Mesenchymal stem cell (in vitro differentiated cells and primary cell): ENCODE measurements around the gene SLC24A4.

Source experiments
- DNase-seq: peaks from one replicate; pipeline ENCODE4 v3.0.0-alpha.2; 2013
- H2AFZ ChIP-seq: one replicate; pipeline ENCODE4 v1.6.1; 2013; ENCODE audit warnings: low read depth, mild to moderate bottlenecking, control low read depth, inconsistent platforms, low read length, moderate library complexity
- H2AK5ac ChIP-seq: 2 replicates; pipeline ENCODE4 v1.6.1; 2013; ENCODE audit warnings: low read length, moderate library complexity, mild to moderate bottlenecking, inconsistent platforms; ENCODE audit not compliant: severe bottlenecking
- H2BK120ac ChIP-seq: one replicate; pipeline ENCODE4 v1.6.1; 2013; ENCODE audit warnings: low read depth, mild to moderate bottlenecking, inconsistent platforms, low read length, moderate library complexity
- H2BK12ac ChIP-seq, 2 experiments: one replicate each; pipeline ENCODE4 v1.6.1; 2013; ENCODE audit warnings: inconsistent platforms in 2 of 2, low read length in 2 of 2, mild to moderate bottlenecking in 2 of 2, moderate library complexity in 2 of 2, control low read depth in 1 of 2
- H2BK15ac ChIP-seq: one replicate; pipeline ENCODE4 v1.6.1; 2013; ENCODE audit warnings: mild to moderate bottlenecking, low read depth, inconsistent platforms; ENCODE audit not compliant: poor library complexity, severe bottlenecking
- H2BK5ac ChIP-seq: 2 replicates; pipeline ENCODE4 v1.6.1; 2013; ENCODE audit warnings: low read depth, mild to moderate bottlenecking, low read length, control low read depth, inconsistent platforms; ENCODE audit not compliant: poor library complexity, severe bottlenecking
- H3K14ac ChIP-seq, 2 experiments: one replicate each; pipeline ENCODE4 v1.6.1; 2013; ENCODE audit warnings: inconsistent platforms in 2 of 2, low read length in 2 of 2, control low read depth in 1 of 2, mild to moderate bottlenecking in 1 of 2, moderate library complexity in 1 of 2
- H3K18ac ChIP-seq, 2 experiments: one replicate each; pipeline ENCODE4 v1.6.1; 2013; ENCODE audit warnings: inconsistent platforms in 2 of 2, low read length in 2 of 2, control low read depth in 1 of 2, low read depth in 1 of 2, mild to moderate bottlenecking in 1 of 2
- H3K23ac ChIP-seq, 2 experiments: one replicate each; pipeline ENCODE4 v1.6.1; 2013; ENCODE audit warnings: inconsistent platforms in 2 of 2, low read length in 2 of 2, mild to moderate bottlenecking in 2 of 2, moderate library complexity in 2 of 2, control low read depth in 1 of 2
- H3K27ac ChIP-seq: 2 replicates; pipeline ENCODE4 v1.5.1; 2013; ENCODE audit warnings: mild to moderate bottlenecking, moderate library complexity, low read length, control low read depth, inconsistent platforms; ENCODE audit not compliant: poor library complexity, severe bottlenecking
- H3K27me3 ChIP-seq, 2 experiments: 2 replicates each; pipeline versions ENCODE4 v1.6.1 to v1.7.0; 2013; ENCODE audit warnings: low read length in 2 of 2, mild to moderate bottlenecking in 2 of 2, moderate library complexity in 2 of 2, control low read depth in 1 of 2, inconsistent platforms in 1 of 2; ENCODE audit not compliant: control insufficient read depth in 1 of 2, insufficient read depth in 1 of 2
- H3K36me3 ChIP-seq, 2 experiments: 2 replicates each; pipeline versions ENCODE4 v1.6.1 to v1.7.0; 2013; ENCODE audit warnings: low read length in 2 of 2, control low read depth in 1 of 2, inconsistent platforms in 1 of 2, low read depth in 1 of 2, mild to moderate bottlenecking in 1 of 2; ENCODE audit not compliant: insufficient read depth in 2 of 2, control insufficient read depth in 1 of 2
- H3K4ac ChIP-seq, 2 experiments: one replicate each; pipeline ENCODE4 v1.6.1; 2013; ENCODE audit warnings: inconsistent platforms in 2 of 2, low read length in 2 of 2, mild to moderate bottlenecking in 2 of 2, moderate library complexity in 2 of 2, control low read depth in 1 of 2, low read depth in 1 of 2
- H3K4me1 ChIP-seq: 2 replicates; pipeline ENCODE4 v1.6.1; 2013; ENCODE audit warnings: low read depth, low read length, control low read depth; ENCODE audit not compliant: control insufficient read depth, insufficient read depth
- H3K4me2 ChIP-seq: 2 replicates; pipeline ENCODE4 v1.6.1; 2013; ENCODE audit warnings: low read length, mild to moderate bottlenecking, inconsistent platforms; ENCODE audit not compliant: poor library complexity, severe bottlenecking
- H3K4me3 ChIP-seq, 2 experiments: 2 replicates each; pipeline versions ENCODE4 v1.5.1 to v1.7.0; 2013; ENCODE audit warnings: low read length in 2 of 2, mild to moderate bottlenecking in 2 of 2, control low read depth in 1 of 2, low read depth in 1 of 2; ENCODE audit not compliant: insufficient read depth in 1 of 2
- H3K79me1 ChIP-seq: replicated peaks from 2 replicates; pipeline ENCODE4 v1.6.1; 2013; ENCODE audit warnings: mild to moderate bottlenecking, control low read depth, low read length, inconsistent platforms; ENCODE audit not compliant: poor library complexity, severe bottlenecking
- H3K9ac ChIP-seq: 2 replicates; pipeline ENCODE4 v1.7.0; 2013; ENCODE audit warnings: mild to moderate bottlenecking, low read length, moderate library complexity
- H3K9me3 ChIP-seq: 2 replicates; pipeline ENCODE4 v1.7.0; 2013; ENCODE audit warnings: mild to moderate bottlenecking, low read length; ENCODE audit not compliant: control insufficient read depth
- H4K8ac ChIP-seq: one replicate; pipeline ENCODE4 v1.6.1; 2013; ENCODE audit warnings: inconsistent platforms, mild to moderate bottlenecking, low read length, moderate library complexity
- H4K91ac ChIP-seq: one replicate; pipeline ENCODE4 v1.6.1; 2013; ENCODE audit warnings: mild to moderate bottlenecking, low read length, inconsistent platforms
- WGBS: methylation state at CpG from one replicate; pipeline ENCODE4 v1.1.7; 2013; ENCODE audit warnings: mixed read lengths; 5-methylcytosine and 5-hydroxymethylcytosine counted together

The SLC24A4 gene

GRCh38 chr14:92459950-92460421, 137.0 kb downstream of the SLC24A4 start:
- H3K79me1 ChIP-seq, result no peaks in the 10 kb centered on the region
- H2BK15ac ChIP-seq, result no peak overlapping the region
- H2BK120ac ChIP-seq, result no peak overlapping the region
- no peaks in the 10 kb centered on the region for H3K9me3 ChIP-seq
- H2BK12ac ChIP-seq, result peak overlapping the region in 1 of 2 experiments; percentile 67
- no peaks in the 10 kb centered on the region for H3K27me3 ChIP-seq
- H2AFZ ChIP-seq, result no peak overlapping the region
- 88% methylated on average over 11 of the region's 12 CpGs for WGBS
- H2AK5ac ChIP-seq, result no peak overlapping the region
- peak overlapping the region; percentile 46 for H4K91ac ChIP-seq
- DNase-seq, result no peak
- no peak overlapping the region for H3K4me3 ChIP-seq
- H4K8ac ChIP-seq, result peak overlapping the region; percentile 13
- H3K23ac ChIP-seq, result no peak overlapping the region
- H3K4ac ChIP-seq, result no peak overlapping the region
- H3K36me3 ChIP-seq, result no peaks in the 10 kb centered on the region
- H3K4me1 ChIP-seq, result peaks cover 6% of the 10 kb centered on the region
- H2BK5ac ChIP-seq, result no peak overlapping the region
- no peak overlapping the region for H3K14ac ChIP-seq
- no peak overlapping the region for H3K9ac ChIP-seq
- no peak overlapping the region for H3K18ac ChIP-seq
- no peak overlapping the region for H3K27ac ChIP-seq
- H3K4me2 ChIP-seq, result no peak overlapping the region

- no peak overlapping the region for H2AK5ac ChIP-seq
- H3K4me2 ChIP-seq, result no peak overlapping the region
- H3K27me3 ChIP-seq, result no peaks in the 10 kb centered on the region
- H3K4me3 ChIP-seq, result no peak overlapping the region
- H3K4ac ChIP-seq, result peak overlapping the region in 1 of 2 experiments; percentile 41
- peak overlapping the region; percentile 50 for H2BK120ac ChIP-seq
- peak overlapping the region; percentile 24 to 67 for H2BK12ac ChIP-seq
- H2AFZ ChIP-seq, result no peak overlapping the region
- H3K14ac ChIP-seq, result no peak overlapping the region
- H4K91ac ChIP-seq, result peak overlapping the region; percentile 54
- no peaks in the 10 kb centered on the region for H3K36me3 ChIP-seq
- H2BK5ac ChIP-seq, result no peak overlapping the region
- no peak overlapping the region for H3K9ac ChIP-seq
- H3K27ac ChIP-seq, result no peak overlapping the region
- H3K9me3 ChIP-seq, result no peaks in the 10 kb centered on the region
- no peaks in the 10 kb centered on the region for H3K79me1 ChIP-seq
- peak overlapping the region; percentile 16 to 41 for H3K18ac ChIP-seq
- H4K8ac ChIP-seq, result peak overlapping the region; percentile 52
- DNase-seq, result no peak
- WGBS, result 94% methylated on average over 4 of the region's 6 CpGs
- H2BK15ac ChIP-seq, result peak overlapping the region; percentile 26
- peaks cover 6% of the 10 kb centered on the region for H3K4me1 ChIP-seq
- no peak overlapping the region for H3K23ac ChIP-seq
Observed at GRCh38 chr14:92460541-92460915, 137.6 kb downstream of the SLC24A4 start.

GRCh38 chr14:92460916-92461579, 138.1 kb downstream of the SLC24A4 start:
- Histone ChIP-seq H3K4me3 (no peak overlapping the region), H3K14ac (no peak overlapping the region), H4K91ac (peak overlapping the region; percentile 54), H3K4me2 (no peak overlapping the region), H2BK120ac (peak overlapping the region; percentile 50), H2AFZ (no peak overlapping the region), H3K23ac (no peak overlapping the region), H3K27ac (no peak overlapping the region), H2AK5ac (no peak overlapping the region), H4K8ac (peak overlapping the region; percentile 52), H3K36me3 (no peaks in the 10 kb centered on the region), H3K9ac (peak overlapping the region; percentile 68), H3K4me1 (peaks cover 6% of the 10 kb centered on the region), H3K4ac (no peak overlapping the region), H2BK12ac (peak overlapping the region; percentile 29 to 67), H2BK15ac (peak overlapping the region; percentile 26), H3K27me3 (no peaks in the 10 kb centered on the region), H2BK5ac (no peak overlapping the region), H3K9me3 (no peaks in the 10 kb centered on the region), H3K79me1 (no peaks in the 10 kb centered on the region), H3K18ac (peak overlapping the region; percentile 29 to 41)
- peak; percentile 76 for DNase-seq
- 52% methylated on average over 18 of the region's 19 CpGs for WGBS

- Histone ChIP-seq H3K79me1 (no peaks in the 10 kb centered on the region), H3K14ac (no peak overlapping the region), H2AFZ (no peak overlapping the region), H3K4me2 (no peak overlapping the region), H2BK15ac (peak overlapping the region; percentile 20), H3K27me3 (no peaks in the 10 kb centered on the region), H3K4me1 (peaks cover 6% of the 10 kb centered on the region), H3K4me3 (no peak overlapping the region), H3K9me3 (peaks cover 4% of the 10 kb centered on the region), H3K18ac (peak overlapping the region in 1 of 2 experiments; percentile 22), H3K23ac (no peak overlapping the region), H2AK5ac (no peak overlapping the region), H3K9ac (no peak overlapping the region), H4K91ac (no peak overlapping the region), H2BK120ac (no peak overlapping the region), H3K36me3 (no peaks in the 10 kb centered on the region), H3K27ac (no peak overlapping the region), H2BK12ac (peak overlapping the region in 1 of 2 experiments; percentile 25), H3K4ac (no peak overlapping the region), H2BK5ac (no peak overlapping the region), H4K8ac (no peak overlapping the region)
- 94% methylated on average over 5 of the region's 7 CpGs for WGBS
- no peak for DNase-seq
Observed at GRCh38 chr14:92461891-92462290, 138.9 kb downstream of the SLC24A4 start.
